HG03064 (cell line): ENCODE measurements around the gene CNEP1R1.

Experiments used
- ATAC-seq: cut with Tn5 transposase; IDR thresholded peaks from one replicate; pipeline ENCODE4 v1.9.1; 2021; ENCODE audit warnings: low read depth; ENCODE audit not compliant: unreplicated experiment

Gene CNEP1R1

DNA sequence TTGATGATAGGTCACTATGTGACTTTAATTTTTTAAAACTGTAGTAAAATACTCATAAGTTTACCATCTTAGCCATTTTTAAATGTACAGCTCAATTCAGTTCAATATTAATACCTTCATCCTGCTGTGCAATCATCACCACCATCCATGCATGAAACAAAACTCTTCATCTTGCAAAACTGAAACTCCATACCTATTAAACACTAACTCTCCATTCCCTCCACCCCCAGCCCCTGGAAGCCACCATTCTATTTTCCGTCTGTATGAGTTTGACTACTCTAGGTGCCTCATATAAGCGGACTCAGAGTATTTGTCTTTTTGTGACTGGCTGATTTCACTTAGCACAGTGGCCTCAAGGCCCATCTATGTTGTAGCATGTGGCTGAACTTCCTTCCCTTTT lies 9.4 kb upstream of the CNEP1R1 start:
- no peak for ATAC-seq

- no peak for ATAC-seq
Measured at GRCh38 chr16:50017553-50017952, 7.5 kb upstream of the CNEP1R1 start.

DNA sequence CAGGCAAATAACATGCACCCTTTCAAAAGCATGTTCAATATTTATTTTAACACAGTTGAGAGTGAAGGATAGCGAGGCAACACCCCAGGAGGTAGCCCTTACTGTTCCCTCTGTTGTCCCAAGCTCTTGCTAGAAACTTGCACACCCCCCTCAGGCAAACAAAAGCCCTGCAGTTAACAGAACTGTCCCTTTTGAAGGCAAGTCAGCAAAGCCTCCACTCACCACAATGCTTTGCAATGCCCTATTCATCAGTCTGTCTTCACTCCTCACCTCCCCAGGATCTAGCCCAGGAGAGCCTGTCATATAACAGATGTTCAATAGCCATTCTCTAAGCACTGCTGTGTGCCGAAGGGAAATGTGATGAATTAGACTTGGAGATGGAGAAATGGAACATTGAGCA lies 3.5 kb upstream of the CNEP1R1 start:
- no peak for ATAC-seq

DNA sequence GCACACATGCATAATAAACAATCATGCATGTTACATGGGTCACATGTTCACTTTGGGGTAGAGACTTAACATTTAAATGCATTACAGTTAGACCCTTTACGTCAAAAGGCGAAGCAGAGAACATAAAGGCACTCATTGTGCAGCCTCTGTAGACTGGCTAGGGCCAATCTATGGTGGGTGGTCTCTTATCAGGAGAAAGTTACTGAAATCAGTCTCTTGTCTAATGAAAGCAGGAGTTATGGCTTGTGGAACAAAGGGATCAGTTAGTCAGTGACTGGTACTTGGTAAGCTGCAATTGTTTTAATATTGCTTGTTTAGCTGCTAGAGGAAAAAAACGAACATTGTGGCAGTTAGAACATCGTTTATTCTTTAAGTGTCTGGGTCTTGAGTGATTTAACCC lies 1.4 kb upstream of the CNEP1R1 start:
- no peak for ATAC-seq

DNA sequence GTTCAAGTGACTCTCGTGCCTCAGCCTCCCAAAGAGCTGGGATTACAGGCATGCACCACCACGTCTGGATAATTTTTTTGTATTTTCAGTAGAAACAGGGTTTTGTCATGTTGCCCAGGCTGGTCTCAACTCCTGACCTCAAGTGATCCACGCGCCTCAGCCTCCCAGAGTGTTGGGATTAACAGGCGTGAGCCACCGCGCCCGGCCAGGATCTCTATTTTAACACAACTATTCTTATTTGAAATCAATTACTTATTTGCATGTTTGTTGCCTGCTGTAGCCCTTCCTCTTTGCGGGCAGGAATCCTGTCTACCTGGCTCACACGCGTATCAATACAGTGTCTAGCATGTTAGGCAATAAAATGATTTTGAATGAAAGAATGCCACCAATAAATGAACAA lies 818 bp upstream of the CNEP1R1 start:
- no peak for ATAC-seq

DNA sequence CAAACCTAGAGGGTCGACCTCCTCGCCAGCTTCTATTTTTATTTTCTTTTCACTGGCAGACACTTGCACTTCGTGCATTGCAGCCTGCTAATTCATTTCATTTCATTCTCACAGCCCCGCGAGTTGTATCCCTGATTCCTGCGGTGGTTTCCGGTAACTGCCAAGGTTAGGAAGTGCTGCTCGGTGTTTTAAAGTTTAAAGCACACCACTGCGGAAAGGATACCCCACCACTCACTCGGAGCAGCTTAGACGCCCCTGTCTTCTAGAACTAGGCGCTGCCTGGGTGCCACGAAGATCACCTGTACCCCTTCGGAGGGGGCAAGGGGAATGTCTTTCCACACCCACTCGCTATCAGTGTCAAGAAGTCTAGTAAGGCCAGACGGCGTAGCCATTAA lies 509 bp downstream of the CNEP1R1 start:
- peak; percentile 10 for ATAC-seq

GRCh38 chr16:50027829-50028228 lies 2.8 kb downstream of the CNEP1R1 start:
- ATAC-seq, result no peak

DNA sequence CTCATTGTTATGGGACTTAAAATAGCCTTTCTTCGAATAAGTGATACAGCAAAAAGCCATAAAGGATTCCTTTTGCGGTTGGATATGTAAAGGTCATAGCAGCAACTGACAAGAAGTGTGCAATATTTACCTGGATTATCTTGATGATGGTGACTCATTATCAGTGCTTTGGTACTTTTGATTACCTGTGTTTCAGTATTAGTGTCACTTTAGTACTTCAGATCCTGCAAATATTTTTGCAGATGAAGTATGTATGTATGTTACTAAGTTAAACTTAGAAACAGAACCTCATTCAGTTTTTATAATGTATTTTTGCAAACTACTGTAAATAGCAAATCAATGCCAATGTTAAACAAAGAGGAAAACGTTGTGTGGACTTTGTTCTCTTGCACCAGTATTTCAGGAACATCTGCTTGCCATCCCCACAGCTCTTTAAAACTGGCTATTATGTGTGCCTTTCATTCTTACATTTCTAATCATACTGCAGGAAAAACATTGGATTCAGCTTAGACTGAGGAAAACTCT lies 10.5 kb downstream of the CNEP1R1 start:
- no peak for ATAC-seq

GRCh38 chr16:50036426-50036825 lies 11.4 kb downstream of the CNEP1R1 start:
- no peak for ATAC-seq

DNA sequence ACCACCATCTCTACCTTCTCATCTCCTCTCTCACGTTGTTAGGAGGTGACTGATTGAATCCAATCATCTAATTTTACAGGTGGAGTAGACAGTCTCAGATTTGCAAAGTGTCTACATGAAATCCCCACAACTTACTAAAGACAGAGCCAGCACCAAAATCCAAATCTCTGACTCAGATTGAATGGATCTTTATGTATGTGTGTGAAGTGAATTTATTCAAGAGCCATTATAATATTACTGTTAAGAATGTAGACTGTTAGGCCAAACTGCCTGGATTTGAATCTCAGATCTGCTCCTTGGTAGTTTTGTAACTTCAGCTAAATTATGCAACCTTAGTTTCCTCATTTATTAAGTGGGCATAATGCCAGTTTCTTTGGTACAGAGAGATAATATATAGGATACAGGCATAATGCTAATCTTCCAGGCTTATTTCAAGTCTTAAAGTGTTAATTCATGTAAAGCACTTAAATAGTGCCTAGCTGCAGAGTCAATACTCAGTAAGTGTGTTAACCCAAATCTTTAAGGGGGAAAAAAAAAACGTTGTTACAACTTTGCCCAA lies 12.7 kb downstream of the CNEP1R1 start:
- no peak for ATAC-seq

GRCh38 chr16:50038286-50038685 lies 13.3 kb downstream of the CNEP1R1 start:
- ATAC-seq, result no peak

DNA sequence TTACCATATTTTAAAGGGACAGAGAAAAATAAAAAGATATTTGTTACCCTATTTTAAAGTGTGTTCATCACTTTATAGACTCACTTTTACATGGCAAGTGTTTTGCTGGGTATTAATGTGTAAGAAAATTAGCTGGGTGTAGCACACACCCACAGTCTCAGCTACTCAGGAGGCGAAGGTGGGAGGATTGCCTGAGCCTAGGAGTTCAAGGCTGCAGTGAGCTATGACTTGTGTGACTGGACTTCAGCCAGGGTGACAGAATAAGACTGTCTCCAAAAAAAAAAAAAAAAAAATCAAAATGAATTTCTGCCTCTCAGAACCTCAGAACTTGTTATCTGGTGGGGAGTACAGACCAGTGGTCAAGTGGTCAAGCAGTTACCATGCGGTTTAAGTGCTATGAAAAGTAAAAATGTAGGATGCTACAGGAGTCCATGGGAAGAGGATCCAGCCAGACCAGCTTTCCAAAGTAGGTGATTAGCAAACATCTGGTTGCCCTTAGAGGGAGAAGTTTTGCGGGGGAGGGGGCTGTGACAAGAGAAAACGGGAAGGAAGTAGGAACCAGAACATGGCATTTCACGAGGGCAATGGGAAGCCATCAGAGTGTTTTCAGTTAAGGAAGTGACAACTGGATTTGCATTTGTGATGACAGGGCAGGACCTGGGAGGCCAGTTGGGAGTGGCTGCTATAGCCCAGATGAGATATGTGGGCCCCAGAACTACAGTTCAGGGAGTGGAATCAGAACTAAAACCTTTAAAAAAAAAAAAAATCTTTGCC lies 13.9 kb downstream of the CNEP1R1 start:
- no peak for ATAC-seq

GRCh38 chr16:50040018-50040417 lies 15.0 kb downstream of the CNEP1R1 start:
- no peak for ATAC-seq

DNA sequence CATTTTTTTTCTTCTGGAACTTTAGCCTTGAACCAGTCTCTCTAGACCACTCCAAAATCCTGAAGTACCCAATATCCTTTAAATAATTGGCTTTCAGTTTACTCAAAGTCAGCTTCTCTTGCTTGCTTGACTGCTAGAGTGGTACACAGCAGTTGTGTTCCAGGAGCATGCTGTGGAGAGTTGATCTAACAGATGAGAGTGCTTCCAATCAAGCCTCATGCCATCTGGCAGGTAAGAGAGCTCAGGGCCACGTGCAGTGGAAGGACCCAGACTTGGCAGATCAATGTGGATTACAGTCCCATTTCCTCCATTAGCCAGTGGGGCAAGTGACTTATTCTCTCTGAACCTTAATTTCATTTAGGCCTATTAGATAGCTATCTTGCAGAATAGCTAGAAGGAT lies 15.7 kb downstream of the CNEP1R1 start:
- ATAC-seq, result no peak

DNA sequence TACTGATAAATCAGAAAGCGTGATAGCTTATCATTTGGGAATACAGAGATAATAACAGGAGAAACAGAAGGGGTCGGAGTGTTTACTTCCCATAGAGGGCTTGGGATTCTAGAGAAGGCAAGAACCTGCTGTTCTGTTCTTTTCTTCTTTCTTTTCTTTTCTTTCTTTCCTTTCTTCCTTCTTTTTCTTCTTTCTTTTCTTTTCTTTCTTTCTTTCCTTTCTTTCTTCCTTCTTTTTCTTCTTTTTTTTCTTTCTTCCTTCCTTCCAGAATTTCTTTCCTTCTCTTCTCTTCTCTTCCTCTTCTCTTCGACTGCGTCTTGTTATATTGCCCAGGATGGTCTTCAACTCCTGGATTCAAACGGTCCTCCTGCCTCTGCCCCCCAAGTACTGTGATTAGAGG lies 18.3 kb downstream of the CNEP1R1 start:
- ATAC-seq, result no peak

- ATAC-seq, result no peak
Measured at GRCh38 chr16:50045412-50045811, 20.4 kb downstream of the CNEP1R1 start.

- no peak for ATAC-seq
Measured at GRCh38 chr16:50046853-50047252, 21.8 kb downstream of the CNEP1R1 start.

DNA sequence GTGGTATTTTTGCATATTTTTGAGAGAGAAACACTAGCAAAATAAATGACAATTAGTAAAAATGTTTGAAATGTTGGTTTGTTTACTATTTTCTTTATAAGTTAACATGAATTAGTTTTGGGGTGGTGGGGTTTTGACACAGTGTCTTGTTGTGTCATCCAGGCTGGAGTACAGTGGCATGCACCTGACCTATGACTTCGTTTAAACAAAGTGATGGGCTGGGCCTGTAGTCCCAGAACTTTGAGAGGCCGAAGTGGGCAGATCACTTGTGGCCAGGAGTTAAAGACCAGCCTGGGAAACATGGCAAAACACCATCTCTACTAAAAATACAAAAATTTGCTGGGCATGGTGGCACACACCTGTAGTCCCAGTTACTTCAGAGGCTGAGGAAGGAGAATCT lies 22.8 kb downstream of the CNEP1R1 start:
- ATAC-seq, result no peak

DNA sequence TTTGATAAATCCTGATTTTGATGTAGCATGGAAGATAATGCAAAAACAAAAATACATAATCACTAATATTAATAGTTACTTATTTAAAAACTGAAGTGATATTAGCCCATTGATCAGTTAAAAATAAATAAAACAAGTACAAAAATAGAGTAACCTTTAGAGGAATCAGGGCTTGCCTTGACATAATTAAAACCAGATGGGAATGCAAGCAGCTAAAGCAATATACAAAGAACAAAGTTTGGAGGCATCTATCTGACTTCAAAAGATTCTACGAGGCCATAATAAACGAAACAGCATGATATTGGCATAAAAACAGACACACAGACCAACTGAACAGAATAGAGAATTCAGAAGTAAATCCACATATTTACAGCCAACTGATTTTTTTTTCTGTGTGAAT lies 25.8 kb downstream of the CNEP1R1 start:
- no peak for ATAC-seq

DNA sequence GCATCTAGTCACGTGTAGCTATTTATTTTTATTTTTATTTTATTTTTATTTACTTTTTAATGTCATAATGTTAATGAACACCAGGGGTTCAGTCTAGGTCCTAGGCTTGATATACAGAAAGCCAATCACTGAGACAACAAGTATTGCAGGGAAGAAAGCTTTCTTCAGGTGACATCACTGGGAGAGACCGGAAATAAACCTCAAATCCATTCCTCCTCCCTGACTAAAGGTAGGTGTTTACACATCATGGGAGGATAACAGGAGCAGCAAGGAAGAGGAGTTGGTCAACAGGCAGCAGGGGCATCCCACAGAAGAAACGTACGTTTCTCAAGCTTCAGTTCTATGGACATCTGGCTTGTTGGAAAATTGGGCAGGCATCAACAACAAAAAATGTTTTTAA lies 31.2 kb downstream of the CNEP1R1 start:
- no peak for ATAC-seq

GRCh38 chr16:50058091-50058771 lies 33.2 kb downstream of the CNEP1R1 start:
- no peak for ATAC-seq

DNA sequence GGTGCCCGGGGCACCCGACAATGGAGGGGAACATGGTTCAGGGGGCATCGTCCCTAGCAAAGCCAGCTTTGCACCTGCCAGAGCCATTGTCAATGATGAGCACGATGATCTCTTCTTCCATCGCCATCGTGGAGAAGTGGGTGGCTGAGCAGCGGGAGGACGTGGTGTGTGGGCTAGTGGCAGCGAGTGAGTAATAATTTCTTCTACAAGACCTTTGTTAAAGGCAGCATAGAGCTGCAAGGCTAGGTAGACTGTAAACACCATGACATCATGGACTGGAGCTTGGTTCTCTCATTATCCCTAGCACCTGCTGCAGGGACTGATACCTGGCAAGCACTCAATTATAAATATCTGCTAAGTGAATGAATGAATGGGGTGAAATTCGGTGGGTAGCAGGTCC lies 34.1 kb downstream of the CNEP1R1 start:
- no peak for ATAC-seq
